ENCODE measurements around the gene OTOGL.

GRCh38 chr12:80374615-80375014 lies 275.3 kb downstream of the OTOGL start:
- TF ChIP-seq CTCF (conservative IDR thresholded peaks at IDR 0.05; ENCODE audit: low read length) (no peak), EZH2phosphoT487 (IDR thresholded peaks at IDR 0.05; ENCODE audit: borderline replicate concordance) (no peak)
